GM04503 (cell line): ENCODE results near the gene MDP1.
"Not testable (repeated sequence)": the region's sequence is repeated elsewhere in the genome, so short reads cannot be mapped to it uniquely, and the experiment has no call there.

Source experiments
- DNase-seq: peaks from one replicate; pipeline ENCODE4 v3.0.0-alpha.2; 2012; ENCODE audit warnings: low read depth

MDP1 gene

DNA sequence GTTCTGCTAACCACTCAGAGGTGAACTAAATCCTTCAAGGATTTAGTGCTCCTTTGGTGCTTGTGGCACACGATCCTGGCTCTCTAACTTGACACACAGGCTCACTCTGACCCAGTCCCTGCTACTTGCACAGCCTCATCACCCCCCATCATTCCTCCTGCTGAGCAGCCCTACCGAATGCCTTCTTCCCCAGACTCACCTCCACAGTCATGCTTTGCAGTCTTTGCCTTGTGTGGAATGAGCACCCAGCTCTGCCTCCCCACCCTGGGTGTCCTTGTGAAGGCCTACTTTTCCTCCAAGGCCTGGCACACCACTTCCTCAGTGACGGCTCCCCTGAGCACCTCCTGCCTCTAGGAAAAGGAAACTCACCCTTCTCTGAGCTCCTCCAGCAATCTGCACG is 34.5 kb upstream of the MDP1 start:
- no peak for DNase-seq

DNA sequence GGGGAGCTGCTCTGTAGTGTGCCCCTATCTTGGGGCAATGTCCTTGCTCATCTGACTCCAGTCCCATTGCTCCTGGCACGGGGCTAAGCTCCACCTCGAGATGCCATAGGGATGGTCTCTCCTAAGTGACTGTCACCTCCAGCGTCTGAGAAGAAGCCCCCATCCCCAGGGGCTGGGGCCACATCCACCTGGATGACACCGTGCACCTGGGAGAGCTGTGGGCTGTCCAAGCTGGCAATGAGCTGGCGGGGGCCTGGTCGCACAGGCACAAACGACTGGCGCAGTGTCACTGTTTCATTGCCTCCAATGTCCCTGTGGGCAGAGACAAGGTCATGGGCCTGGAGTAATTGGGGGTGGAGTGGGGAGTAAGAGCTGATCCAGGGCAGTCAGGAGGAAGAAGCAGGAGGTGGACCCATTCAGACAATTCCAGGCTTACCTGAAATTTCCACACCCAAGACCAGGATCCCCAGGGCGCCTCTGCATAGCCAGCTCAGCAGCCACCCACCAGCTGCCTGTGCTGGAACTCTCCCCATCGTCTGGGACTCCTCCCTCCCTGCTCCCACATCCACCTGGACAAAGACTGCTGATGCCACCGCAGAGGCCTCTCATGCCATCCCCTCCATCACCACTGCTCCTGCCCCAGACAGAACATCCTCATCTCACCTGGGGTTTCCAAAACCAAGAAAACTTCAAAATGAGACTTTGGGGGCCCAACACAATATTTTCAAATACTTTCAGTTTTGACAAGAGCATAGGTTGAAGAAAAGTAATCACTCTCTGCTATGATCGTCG is 33.6 kb upstream of the MDP1 start:
- no peak for DNase-seq

DNA sequence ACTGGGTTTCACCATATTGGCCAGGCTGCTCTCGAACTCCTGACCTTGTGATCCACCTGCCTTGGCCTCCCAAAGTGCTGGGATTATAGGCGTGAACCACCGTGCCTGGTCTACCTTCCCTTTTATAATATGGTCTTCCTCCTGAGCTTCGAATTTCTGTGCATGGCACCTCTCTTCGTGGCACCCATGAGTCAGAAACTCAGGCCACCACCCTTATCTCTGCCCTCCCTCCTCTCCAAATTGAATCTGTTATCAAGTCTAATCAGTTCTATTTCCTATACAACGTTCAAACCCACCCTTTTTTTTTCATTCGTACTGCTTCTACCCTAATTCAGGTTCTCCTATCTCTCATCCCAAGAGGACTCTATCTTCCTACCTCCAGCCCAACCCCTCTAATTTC is 31.6 kb upstream of the MDP1 start:
- DNase-seq, result no peak

DNA sequence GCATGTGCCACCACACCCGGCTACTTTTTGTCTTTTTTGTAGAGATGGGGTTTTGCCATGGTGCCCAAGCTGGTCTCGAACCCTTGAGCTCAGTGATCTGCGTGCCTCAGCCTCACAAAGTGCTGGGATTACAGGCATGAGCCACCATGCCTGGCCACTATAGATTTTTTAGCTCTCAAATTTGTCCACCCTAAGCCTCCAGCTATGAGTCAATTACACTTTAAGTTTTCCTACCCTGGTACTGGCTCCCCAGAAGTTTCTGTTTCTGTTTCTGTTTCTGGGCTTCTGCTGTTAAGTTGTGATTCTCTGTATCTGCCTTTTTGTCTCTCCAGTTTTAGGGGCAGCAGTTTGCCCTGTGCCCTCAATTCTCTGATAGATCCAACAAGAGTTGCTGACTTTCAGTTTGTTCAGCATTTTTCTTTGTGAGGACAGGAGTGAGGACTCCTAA is 30.9 kb upstream of the MDP1 start:
- no peak for DNase-seq

DNA sequence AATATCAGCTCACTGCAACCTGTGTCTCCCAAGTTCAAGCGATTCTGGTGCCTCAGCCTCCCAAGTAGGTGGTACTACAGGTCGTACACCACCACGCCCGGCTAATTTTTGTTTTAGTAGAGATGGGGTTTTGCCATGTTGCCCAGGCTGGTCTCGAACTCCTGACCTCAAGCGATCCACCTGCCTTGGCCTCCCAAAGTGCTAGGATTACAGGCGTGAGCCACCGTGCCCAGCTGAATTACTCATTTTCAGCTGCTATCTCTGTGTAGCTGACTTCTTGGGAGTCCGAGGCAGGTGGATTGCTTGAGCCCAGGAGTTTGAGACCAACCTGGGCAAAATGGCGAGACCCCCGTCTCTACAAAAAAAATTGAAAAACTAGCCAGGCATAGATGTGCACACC is 29.5 kb upstream of the MDP1 start:
- DNase-seq, result not testable (repeated sequence)

DNA sequence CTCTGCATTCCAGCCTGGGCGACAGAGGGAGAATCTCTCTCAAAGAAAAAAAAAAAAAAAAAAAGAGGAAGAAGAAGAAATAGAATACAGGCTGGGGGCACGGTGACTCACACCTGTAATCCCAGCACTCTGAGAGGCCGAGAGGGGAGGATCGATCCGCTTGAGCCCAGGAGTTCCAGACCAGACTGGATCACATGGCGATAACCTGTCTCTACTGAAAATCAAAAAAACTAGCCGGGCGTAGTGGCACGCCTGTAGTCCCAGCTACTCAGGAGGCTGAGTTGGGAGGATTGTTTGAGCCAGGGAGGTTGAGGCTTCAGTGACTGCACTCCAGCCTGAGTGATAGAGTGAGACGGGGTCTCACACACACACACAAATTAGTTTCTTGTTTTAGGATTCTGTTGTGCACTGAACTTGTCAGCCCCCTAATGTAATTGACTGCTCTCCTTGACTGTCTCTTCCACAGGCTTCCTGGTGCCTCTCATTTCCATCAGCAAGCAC is 27.5 kb upstream of the MDP1 start:
- no peak for DNase-seq

DNA sequence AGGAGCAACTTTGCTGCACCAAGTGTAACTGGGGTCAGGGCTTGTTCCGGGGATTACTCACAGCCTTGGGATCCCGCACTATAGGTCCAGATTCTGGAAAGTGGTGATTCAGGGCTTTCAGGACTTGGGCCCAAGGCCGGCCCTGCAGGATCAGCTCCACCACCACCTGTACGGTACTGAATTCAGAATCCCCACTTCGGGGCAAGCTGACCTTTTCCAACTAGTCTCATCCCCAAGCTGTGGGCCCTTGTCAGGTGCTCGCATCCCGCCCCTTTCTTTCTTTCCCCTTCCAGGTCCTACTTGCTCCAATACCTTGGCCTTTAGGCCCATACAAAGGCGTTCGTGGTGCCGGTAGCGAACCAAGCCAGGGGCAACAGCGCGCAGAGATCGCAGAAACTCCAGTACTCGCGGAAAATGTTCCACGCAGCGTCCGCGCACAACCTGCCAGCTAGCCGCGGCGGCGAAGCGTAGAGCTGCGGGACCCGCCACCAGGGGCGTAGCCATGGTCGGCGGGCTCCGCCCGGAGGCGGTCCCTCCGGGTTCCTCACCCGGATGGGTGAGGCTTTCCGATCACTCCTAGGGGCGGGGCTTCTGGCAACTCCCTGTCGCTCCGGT is 26.1 kb upstream of the MDP1 start:
- DNase-seq, result no peak

DNA sequence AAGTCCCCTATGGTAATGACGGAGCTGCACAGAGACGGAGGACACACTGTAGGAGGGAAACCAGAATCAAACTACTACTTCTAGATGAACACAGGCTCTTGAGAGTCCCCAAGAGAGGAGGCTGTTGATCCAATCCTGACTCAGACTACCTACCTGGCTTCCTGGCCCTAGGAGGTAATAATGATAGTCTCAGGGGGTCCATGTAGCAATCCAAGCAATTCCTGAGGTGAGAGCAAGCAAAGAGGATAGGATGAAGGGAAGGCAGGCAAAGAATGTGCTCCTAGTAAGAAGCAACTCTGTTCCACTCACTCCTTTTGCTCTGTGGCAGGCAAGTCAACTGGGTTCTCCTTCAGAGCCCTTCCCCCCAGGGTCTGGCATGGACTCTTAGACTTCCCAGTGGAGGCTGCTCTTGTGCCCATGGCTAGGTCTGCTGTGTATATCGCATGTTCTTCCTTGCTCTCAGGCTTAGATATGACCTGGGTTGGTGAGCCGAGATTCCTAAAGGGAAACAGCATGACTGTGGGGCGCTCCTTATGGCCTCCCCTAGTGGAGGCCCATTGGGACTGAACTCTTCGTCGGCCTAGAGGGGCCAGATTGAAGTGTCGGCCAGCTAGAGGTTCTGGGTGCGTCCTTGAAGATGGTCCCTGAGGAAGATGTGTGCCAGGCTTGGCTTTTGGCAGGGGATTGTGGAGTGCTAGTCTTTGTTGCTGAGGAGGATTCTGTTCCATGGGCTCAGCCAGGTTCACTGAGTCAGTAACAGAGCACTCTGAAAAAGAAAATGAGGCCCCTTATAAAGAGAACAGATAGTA is 24.4 kb upstream of the MDP1 start:
- DNase-seq, result no peak

DNA sequence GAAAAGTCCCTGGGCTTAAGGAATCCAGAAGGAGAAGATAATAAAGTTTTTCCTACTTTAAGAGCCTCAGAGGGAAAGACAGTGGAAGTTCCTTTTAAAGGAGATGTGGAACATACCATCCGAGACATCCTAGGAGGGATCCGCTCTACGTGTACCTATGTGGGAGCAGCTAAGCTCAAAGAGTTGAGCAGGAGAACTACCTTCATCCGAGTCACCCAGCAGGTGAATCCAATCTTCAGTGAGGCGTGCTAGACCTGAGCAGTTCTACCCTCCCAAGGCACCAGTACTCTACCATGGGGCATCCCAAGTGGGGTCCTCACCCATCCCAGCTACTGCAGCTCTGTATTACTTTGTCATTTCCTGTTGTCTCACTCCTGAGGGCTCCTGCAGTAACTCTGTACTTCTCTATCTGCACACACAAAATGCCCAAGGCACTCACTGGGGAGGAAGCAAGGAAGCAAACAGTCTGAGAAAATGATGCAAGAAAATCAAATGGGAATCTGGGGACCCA is 22.7 kb upstream of the MDP1 start:
- DNase-seq, result no peak

DNA sequence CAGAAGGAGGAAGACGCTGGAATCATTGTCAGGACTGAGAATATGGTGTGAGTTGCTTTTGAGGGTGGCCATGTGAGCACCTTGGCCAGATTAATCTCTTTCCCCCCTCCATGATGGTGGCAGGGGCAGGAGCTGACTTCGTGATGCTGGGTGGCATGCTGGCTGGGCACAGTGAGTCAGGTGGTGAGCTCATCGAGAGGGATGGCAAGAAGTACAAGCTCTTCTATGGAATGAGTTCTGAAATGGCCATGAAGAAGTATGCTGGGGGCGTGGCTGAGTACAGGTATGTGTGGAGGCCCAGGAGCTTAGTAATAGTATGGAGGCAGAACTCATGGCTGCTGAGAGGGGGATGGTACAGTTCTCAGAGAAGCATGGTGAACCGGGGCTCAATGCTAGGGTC is 22.3 kb upstream of the MDP1 start:
- no peak for DNase-seq

DNA sequence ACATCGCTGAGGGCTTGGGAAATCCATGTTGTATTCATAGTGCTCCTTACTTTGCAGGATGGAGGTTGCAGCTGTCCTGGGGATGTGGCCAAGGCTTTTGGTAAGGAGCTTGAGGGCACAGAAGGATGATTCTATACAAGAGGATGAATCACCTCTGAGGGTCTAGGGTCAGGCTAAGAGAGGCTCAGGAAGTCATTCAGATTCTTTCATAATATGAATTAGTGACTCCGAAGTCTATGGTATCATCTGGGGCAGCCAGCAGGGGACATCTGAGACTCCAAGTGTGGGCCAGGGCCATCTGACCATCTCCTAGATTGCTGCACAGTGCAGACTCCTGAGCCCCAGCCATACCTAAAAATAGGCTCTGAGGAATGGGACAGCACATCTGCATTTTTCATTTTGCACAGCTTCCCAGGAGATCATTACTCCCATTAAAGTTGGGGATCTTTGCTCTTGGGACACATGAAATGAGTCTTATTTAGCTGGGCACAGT is 21.6 kb upstream of the MDP1 start:
- no peak for DNase-seq

DNA sequence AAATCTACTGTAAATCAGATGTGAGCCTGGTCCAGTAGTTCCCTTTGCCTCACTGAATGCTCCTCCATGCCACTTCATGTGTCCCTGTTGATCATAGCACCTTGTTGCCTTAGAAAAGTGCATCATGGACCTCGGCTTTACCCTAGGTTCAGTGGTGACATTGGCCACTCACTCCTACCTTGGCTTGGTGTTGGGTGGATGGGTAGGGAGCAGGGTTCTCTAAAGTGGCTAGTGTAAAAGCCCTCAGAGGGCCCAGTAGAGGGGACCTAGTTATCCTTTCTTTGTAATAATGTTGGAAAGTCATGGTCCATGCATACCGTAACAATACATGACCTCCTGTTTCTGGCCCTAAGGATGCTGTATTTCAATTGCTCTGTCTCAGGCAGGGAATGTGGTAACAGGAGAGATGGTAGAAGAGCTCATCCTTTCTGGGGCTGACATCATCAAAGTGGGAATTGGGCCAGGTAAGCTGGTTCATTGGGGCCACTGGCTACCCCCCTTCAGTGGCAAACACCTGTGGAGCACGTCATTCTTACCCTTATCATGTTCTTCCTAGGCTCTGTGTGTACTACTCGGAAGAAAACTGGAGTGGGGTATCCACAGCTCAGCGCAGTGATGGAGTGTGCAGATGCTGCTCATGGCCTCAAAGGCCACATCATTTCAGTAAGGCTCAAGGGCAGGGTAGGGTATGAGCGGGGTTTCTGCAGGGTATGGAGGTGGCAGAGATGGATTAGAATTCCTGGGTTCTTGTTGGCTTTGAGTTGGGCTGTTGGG is 21.0 kb upstream of the MDP1 start:
- DNase-seq, result no peak

DNA sequence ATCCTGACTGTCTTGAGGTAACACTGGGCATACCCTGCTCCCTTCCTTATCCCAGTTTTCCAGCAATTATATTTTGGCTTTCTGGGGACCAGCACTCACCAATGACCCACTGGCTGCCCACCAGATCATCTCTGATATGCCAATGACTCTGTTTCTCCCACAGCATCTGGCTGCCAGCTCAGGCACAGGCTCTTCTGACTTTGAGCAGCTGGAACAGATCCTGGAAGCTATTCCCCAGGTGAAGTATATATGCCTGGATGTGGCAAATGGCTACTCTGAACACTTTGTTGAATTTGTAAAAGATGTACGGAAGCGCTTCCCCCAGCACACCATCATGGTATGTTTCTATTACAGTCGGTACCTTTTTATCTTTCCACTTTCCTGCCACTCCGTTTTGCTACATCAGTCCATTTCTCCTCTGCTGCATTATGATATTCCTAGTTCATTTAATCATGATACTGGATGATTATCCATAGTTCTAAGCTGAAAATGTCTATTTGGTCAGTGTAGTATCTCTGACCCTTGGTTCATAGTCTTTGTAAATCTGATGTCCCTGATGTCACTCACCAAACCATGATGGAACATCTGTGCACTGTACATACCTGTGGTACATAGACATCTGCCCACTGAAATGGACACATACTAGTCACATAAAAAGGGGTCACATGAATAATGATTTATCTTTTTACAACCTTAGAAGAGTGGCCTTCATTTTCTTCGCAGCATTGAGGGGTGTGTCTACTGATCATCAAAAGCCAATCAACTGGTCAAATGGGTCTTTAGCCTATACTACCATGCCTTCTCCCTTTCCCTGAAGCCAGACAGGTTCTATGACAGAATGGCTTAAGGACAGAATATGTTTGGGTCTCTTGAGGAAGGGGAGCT is 20.2 kb upstream of the MDP1 start:
- no peak for DNase-seq

DNA sequence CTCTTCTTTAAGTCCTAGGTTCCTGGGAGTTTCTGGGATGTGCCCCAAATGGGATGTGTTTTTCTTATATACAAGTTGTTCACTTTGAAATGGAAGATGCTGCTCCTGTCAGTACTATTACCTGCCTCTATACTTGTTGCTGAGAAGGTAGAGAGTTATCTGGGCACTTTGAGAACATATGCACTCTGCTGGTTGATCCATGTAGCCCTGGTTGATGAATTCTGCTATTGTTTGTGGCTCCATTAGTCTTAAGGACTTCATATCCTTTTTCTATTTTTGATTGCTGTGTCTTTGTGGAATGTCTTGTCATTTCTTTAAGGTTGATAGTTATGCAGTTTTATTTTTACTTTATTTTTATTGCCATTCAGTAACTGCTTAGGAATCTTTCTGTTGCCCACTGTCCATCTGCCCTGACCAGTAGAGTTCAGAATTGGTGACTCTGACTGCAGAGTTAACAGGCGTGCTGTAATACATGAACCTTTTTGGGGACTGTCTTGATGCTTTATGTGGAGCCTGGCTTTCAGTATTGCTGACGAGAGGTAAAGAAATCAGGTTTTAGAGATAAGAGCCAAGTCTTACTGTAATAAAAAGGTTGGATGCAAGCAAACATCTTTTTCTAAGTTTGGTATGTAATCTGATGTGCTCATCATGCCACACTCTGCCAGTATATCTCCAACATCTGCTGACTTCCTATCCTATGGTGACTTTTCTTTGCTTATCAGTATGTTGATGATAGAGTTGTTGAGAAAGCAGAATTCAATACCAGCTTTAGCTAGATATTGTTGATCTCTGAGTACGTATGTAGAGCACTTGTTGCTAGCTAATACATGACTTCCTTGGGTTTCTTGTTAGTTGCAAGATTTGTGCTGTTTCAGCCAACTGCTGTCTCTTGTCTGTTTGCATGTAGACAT is 18.5 kb upstream of the MDP1 start:
- no peak for DNase-seq

DNA sequence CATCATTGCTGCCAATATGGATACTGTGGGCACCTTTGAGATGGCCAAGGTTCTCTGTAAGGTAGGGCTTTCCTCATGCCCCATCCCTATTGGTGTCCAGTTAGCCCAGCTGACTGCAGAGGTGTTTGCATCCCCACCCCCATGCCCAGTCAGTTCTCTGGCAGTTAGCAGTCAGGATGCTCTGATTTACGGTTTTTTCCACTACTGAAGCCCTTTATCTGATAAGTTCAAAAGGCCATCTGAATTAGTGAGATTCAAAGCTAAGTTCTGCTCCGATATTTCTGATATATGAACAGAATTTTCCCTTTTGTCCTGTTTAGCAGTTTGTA is 17.6 kb upstream of the MDP1 start:
- no peak for DNase-seq

DNA sequence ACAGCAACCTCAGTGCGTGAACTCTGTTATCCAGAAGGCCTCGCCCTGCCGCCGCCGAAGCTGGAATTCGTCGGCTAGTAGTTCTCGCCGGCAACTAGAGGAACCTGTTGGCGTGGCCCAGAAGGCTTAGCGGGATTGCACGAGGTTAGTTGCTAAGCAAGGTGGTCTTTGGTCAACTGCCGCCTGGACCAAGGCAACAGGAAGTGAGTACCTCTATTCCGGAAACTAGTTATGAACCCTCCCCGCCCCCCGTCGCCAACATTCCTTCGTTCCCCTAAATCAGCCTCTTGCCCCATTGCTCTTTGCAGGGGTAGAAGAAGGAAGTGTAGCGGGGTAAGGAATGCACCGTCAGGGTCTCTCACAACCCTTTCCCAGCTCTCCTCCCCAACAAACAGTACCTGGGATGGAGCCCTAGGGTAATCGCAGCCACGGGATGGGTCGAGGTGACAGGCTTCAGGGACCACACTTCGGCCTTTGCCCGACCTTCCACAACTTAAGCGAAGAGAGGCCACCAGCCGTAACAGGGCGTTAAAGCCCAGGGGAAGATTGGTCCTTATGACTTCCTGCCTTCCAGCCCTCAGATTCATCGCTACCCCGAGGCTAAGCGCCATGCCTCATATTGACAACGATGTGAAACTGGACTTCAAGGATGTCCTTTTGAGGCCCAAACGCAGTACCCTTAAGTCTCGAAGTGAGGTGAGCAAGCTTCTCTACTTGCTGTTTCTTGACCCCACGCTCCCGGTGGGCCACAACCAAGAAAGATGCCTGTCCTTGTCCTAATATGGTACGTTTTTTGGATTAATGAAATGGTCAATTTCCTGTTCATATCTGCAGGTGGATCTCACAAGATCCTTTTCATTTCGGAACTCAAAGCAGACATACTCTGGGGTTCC is 17.0 kb upstream of the MDP1 start, which contains the start of gene GMPR2:
TSS of gene GMPR2 (plus strand) at position 285 of the 893 bp plus-strand sequence. CDS start at position 610, 325 bp downstream.
- no peak for DNase-seq

DNA sequence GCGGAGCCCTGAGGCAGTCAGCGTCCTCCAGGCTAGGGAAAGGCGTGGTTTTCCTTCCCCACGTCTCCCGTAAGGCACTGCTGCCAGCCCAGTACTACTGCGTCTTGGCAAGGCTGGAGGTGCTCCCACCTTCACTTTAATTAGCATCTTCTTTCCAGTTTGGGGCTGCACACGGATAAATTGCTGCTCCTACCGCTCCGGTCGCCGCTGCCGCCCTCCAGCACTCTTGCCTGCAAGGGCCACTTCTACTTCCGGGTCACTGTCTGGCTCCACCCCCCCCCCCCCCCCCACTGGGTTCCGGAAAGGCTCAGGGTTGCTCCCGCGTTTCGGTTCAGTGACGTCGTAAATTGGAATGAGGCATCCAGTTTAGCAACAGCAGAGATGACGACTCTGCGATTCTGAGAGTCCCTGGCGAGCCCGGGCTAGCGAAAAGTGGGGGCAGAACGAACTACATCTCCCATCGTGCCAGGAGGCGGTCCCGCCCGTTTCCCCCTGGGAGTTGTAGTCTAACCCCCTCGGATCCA is 16.3 kb upstream of the MDP1 start, which contains the start of gene NEDD8:
TSS of gene NEDD8 (minus strand) at position 247 of the 524 bp plus-strand sequence. CDS start at position 147, 100 bp downstream.
- peak; percentile 95 for DNase-seq
